Muscle layer of duodenum (tissue), 2 donors: ENCODE data around the gene TLCD2.
"Not testable (repeated sequence)": the region's sequence is repeated elsewhere in the genome, so short reads cannot be mapped to it uniquely, and the experiment has no call there.

Source experiments
- H3K27ac ChIP-seq: one replicate; pipeline ENCODE4 v1.7.0; 2013; ENCODE audit warnings: mild to moderate bottlenecking, low read length
- H3K27me3 ChIP-seq: one replicate; pipeline ENCODE4 v1.7.0; 2013; ENCODE audit warnings: low read depth, mild to moderate bottlenecking, control low read depth, low read length
- H3K36me3 ChIP-seq, 2 donors: one replicate each; pipeline ENCODE4 v1.7.0; 2013; ENCODE audit warnings: low read length in 2 of 2, control low read depth in 1 of 2, mild to moderate bottlenecking in 1 of 2; ENCODE audit not compliant: insufficient read depth in 2 of 2, control insufficient read depth in 1 of 2
- H3K4me1 ChIP-seq, 2 donors: one replicate each; pipeline ENCODE4 v1.7.0; 2013; ENCODE audit warnings: low read length in 2 of 2, mild to moderate bottlenecking in 2 of 2, control low read depth in 1 of 2, moderate library complexity in 1 of 2; ENCODE audit not compliant: insufficient read depth in 2 of 2, control insufficient read depth in 1 of 2
- H3K4me3 ChIP-seq, 2 donors: one replicate each; pipeline ENCODE4 v1.7.0; 2013; ENCODE audit warnings: low read length in 2 of 2, low read depth in 1 of 2, mild to moderate bottlenecking in 1 of 2
- H3K9me3 ChIP-seq, 2 donors: one replicate each; pipeline ENCODE4 v1.7.0; 2013; ENCODE audit warnings: low read length in 2 of 2, control low read depth in 1 of 2, mild to moderate bottlenecking in 1 of 2; ENCODE audit not compliant: control insufficient read depth in 1 of 2
- donor health status: healthy.

Gene TLCD2

GRCh38 chr17:1724869-1725641, 14.9 kb upstream of the TLCD2 start:
- peaks cover 0 to 33% of the 10 kb centered on the region in 2 donors for H3K4me1 ChIP-seq
- no peaks in the 10 kb centered on the region for H3K9me3 ChIP-seq
- no peaks in the 10 kb centered on the region for H3K27me3 ChIP-seq
- H3K36me3 ChIP-seq = peaks cover 0 to 27% of the 10 kb centered on the region in 2 donors
- H3K4me3 ChIP-seq = peak overlapping the region; percentile 57 to 78
- H3K27ac ChIP-seq = no peak overlapping the region

- peaks cover 0 to 27% of the 10 kb centered on the region in 2 donors for H3K36me3 ChIP-seq
- no peaks in the 10 kb centered on the region for H3K9me3 ChIP-seq
- peak within 1 kb of the TSS; percentile 57 to 78 for H3K4me3 ChIP-seq
- peak within 1 kb of the TSS; percentile 23 for H3K27ac ChIP-seq
- no peaks in the 10 kb centered on the region for H3K27me3 ChIP-seq
- peaks cover 0 to 33% of the 10 kb centered on the region in 2 donors for H3K4me1 ChIP-seq
Measured at GRCh38 chr17:1724351-1724868, 14.2 kb upstream of the TLCD2 start, which contains the start of gene WDR81. Gene WDR81 (plus strand): TSS chr17:1724704. CDS start chr17:1724960, 256 bp downstream.

- H3K27ac ChIP-seq, H3K4me3 ChIP-seq, H3K9me3 ChIP-seq, H3K27me3 ChIP-seq: not testable (repeated sequence)
- H3K36me3 ChIP-seq = peaks cover 0 to 12% of the 10 kb centered on the region in 2 donors
- H3K4me1 ChIP-seq = peaks cover 4 to 42% of the 10 kb centered on the region in 2 donors
Measured at GRCh38 chr17:1722022-1722421, 11.8 kb upstream of the TLCD2 start.

- no peak overlapping the region for H3K4me3 ChIP-seq
- peaks cover 0 to 6% of the 10 kb centered on the region in 2 donors for H3K36me3 ChIP-seq
- H3K9me3 ChIP-seq = no peaks in the 10 kb centered on the region
- no peaks in the 10 kb centered on the region for H3K27me3 ChIP-seq
- H3K27ac ChIP-seq = no peak overlapping the region
- peaks cover 4 to 32% of the 10 kb centered on the region in 2 donors for H3K4me1 ChIP-seq
Measured at GRCh38 chr17:1720856-1721386, 10.7 kb upstream of the TLCD2 start.

- Histone ChIP-seq H3K9me3 (no peaks in the 10 kb centered on the region), H3K4me1 (peaks cover 11 to 26% of the 10 kb centered on the region in 2 donors), H3K27ac (peak overlapping the region; percentile 98), H3K27me3 (no peaks in the 10 kb centered on the region), H3K36me3 (peaks cover 6 to 22% of the 10 kb centered on the region in 2 donors), H3K4me3 (no peak overlapping the region)
Measured at GRCh38 chr17:1718362-1719165, 8.4 kb upstream of the TLCD2 start.

- no peaks in the 10 kb centered on the region for H3K9me3 ChIP-seq
- peak overlapping the region; percentile 98 for H3K27ac ChIP-seq
- no peaks in the 10 kb centered on the region for H3K27me3 ChIP-seq
- peaks cover 17 to 37% of the 10 kb centered on the region in 2 donors for H3K4me1 ChIP-seq
- H3K4me3 ChIP-seq = peak overlapping the region; percentile 62 to 91
- peaks cover 20 to 37% of the 10 kb centered on the region in 2 donors for H3K36me3 ChIP-seq
Measured at GRCh38 chr17:1716912-1717695, 6.9 kb upstream of the TLCD2 start.

GRCh38 chr17:1716076-1716911, 6.1 kb upstream of the TLCD2 start:
- H3K27ac ChIP-seq = peak overlapping the region; percentile 98
- H3K9me3 ChIP-seq = no peaks in the 10 kb centered on the region
- peaks cover 17 to 41% of the 10 kb centered on the region in 2 donors for H3K4me1 ChIP-seq

GRCh38 chr17:1715803-1716075, 5.6 kb upstream of the TLCD2 start:
- no peaks in the 10 kb centered on the region for H3K27me3 ChIP-seq
- H3K4me1 ChIP-seq = peaks cover 17 to 39% of the 10 kb centered on the region in 2 donors
- peaks cover 27 to 43% of the 10 kb centered on the region in 2 donors for H3K36me3 ChIP-seq
- H3K9me3 ChIP-seq = no peaks in the 10 kb centered on the region
- H3K27ac ChIP-seq = peak overlapping the region; percentile 98
- peak overlapping the region; percentile 71 to 92 for H3K4me3 ChIP-seq

More at GRCh38 chr17:1716076-1716911, 6.1 kb upstream of the TLCD2 start:
- peaks cover 27 to 43% of the 10 kb centered on the region in 2 donors for H3K36me3 ChIP-seq
- no peaks in the 10 kb centered on the region for H3K27me3 ChIP-seq
- peak overlapping the region; percentile 71 to 92 for H3K4me3 ChIP-seq

GRCh38 chr17:1714980-1715802, 5.0 kb upstream of the TLCD2 start:
- Histone ChIP-seq H3K9me3 (no peaks in the 10 kb centered on the region), H3K4me3 (peak overlapping the region; percentile 71 to 92), H3K4me1 (peaks cover 17 to 36% of the 10 kb centered on the region in 2 donors), H3K27me3 (no peaks in the 10 kb centered on the region), H3K27ac (peak overlapping the region; percentile 98), H3K36me3 (peaks cover 27 to 43% of the 10 kb centered on the region in 2 donors)
